Cerebellar nuclear complex (tissue), 1 donor: ENCODE measurements around the gene DNAI1.
"Not testable (repeated sequence)": the region's sequence is repeated elsewhere in the genome, so short reads cannot be mapped to it uniquely, and the experiment has no call there.

ENCODE experiments used
- DNase-seq, 2 experiments: peaks; one replicate each; lab custom pipeline; 2025; lab: John Stamatoyannopoulos, UW

Gene DNAI1

DNA sequence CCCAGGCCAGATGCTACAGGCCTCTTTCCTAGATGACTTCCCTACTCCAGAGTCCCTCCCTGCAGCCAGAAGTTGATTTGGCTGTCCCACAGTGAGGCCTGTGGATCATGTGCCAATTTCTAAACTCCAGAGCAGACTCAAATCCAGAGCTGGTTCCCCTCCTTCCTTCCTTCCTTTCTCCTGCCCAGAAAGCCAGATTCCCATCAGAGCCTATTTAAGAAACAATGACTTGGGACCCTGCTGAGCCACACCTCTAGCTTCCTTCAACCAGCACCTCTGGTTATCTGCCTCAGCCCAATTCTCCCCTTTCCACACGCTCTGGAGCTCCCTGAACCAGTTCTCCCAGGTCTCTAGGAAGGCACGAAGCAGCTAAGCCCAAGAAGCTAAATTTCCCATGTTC lies 7.5 kb upstream of the DNAI1 start:
- DNase-seq = no peak

DNA sequence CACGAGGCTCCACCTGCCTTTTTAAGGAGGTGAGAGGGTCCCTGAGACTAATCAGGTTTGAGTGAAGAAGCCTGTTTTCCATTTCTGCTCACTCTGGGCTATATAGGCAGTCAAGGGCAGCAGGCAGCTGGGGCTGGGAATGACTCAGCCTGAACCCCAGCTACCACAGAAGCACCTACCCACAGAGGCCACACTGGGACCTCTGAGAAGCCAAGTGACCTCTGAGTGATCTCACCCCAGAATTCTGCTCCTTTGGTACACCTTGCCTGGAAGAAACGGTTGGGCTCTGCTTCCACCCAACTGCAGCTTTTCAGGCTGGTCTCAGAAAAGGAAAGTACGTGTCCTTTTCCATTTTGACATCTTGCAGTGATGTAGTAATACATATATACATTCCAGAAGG lies 7.1 kb upstream of the DNAI1 start:
- no peak for DNase-seq

DNA sequence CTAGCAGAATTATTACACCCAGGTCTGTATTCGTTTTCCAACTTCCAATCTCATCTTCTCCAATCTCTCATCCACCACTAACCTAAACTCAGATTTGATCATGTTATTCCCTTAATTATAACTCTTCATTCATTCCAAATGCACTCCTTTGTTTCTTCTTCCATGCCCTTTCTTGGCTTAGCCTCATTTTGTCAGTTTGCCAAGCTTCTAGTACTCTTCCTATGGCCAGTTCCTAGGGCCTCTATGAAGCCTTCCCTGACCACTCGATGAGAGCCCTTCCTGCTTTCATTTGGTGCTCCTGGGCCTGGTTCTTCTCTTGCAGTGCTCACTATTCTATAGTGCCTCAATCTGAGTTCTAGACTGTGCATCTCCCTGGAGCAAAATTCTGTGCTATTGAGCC lies 6.0 kb upstream of the DNAI1 start:
- no peak for DNase-seq

DNA sequence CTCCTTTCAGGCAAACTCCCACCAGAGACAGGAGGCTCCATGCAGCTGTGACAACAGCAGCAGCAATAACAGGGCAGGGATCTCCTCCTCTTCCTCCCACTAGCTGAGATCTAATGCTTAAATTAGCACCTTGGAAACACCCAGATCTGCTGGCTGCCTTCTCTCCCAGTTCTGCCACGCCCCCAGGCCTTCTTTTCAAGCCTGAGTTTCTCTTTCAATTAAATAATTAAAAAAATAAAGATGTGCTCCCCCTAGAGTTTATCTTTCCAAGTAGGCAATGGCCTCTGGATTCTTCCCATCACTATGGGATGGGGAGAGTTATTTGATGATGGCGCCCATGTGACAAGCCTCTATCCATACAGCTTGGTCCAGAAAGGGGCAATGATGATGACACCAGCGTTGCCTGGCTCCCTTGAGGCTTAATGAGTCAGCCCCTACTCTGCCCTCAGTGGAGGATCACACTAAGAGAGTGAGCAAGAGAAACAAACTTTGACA lies 4.0 kb upstream of the DNAI1 start:
- DNase-seq = no peak

DNA sequence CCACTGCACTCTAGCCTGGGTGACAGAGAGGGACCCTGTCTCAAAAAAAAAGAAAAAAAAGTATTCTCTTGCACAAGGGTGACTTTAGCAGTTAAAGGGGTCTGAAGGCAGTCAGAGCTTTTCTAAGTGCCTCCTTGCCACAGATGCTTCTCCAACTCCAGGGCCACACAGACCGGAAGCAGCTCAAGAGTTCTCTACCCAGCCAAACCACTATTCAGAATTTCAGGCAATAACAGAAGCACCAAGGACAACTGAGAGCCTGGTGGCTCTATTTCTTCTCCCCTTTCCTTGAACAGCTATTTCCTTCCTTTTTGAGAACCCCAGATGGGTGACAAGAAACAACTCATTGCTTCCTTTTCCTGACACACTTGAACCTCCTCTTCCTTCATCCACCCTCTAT lies 2.5 kb upstream of the DNAI1 start:
- DNase-seq = no peak

DNA sequence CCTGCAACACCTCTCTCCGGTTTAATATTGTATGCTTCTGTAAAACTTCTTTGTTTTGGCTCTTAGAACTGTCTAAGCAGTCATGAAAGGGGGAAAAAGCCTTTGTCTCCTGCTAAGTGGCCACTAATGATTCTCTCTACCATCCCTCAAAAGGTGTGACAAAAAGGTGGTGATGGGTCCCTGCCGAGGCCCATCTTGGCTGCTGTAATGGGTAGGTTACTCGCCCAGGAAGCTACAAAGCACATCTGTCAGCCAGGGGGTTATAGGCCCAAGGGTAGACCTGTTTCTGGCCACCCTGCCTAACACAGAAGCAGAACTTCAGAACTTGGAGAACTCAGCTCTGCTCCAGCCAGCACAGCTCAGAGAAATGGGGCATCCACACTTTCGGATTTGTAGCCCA lies 1.9 kb upstream of the DNAI1 start:
- no peak for DNase-seq

DNA sequence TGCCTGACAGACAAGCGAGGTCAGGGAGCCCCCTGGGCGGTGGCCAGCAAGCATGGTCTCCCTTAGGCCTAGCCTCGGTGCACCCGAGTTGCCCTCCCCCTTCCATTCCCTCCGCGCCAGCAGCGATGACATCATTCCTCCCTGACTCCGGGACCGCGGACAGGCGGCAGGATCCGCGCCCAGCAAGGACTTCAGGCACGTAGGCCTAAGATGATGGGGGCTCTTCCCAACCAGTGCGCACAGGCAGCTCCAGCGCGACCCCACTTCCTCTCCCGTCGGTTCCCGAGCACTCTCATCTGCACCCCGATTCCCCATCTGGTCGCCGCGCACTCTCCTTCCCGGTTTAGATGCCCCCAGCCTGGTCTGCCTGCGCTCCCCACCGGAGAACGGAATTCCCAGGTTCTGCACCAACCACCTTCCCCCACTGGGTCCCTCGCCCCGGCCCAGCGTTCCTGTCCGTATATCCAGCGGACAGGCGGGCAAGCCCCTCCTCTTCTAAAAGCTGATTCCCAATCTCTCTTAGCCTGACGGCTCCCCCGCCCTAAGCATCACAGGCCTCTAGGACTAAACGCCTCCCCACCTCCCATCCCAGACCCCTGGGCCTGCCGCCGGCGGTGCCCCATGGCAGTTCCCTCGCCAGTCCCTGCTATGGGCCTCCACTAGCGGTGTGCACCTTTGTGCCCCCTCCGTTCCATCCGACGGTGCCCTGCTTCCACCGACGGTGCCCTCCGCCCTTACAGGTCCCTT lies 1.2 kb upstream of the DNAI1 start:
- peak in 1 of 2 experiments; percentile 21 for DNase-seq

DNA sequence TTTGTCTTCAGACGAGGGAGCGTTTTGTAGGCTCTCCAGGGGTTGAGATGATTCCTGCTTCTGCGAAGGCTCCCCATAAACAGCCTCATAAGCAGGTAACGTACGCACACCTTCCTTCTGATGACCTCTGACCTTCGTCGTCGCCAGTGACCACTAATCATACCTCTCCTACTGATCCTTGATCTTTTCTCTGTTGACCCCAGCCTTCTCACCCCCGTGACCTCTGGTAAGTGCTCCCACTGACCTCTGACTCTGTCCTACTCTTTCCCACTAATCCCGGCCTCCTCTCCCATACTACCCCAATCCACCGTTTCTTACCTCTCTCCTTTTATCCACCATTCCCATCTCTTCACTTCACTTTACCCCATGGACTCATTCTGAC lies 345 bp downstream of the DNAI1 start:
- DNase-seq = no peak

DNA sequence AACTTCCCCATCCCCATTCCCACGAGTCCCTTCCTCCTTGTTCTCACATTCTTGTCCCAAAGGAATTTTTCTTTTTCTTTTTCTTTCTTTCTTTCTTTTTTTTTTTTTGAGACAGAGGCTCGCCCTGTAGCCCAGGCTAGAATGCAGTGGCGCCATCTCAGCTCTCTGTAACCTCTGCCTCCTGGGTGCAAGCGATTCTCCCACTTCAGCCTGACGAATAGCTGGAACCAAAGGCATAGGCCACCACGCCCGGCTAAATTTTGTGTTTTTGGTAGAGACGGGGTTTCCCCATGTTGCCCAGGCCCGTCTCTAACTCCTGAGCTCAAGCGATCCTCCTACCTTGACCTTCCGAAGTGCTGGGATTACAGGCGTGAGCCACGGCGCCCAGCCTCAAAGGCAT lies 751 bp downstream of the DNAI1 start:
- DNase-seq = no peak

DNA sequence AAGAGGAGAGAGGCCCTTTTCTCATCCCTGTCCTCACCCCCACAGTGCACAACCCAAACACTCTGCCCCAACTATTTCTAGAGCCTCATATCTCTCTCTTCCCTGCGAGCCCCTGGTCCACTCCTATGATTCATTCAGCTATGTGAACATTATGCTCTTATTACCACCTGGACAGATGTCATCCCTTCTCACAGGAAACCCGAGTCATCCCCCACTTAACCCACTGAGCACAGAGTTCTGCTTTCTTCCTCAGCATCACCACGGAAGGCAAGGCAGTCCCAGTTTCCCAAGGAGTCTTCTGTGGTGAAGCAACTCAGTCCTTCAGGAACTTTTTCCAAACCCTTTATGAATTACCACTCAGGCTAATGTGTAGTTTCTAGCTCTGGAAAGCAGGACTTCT lies 1.3 kb downstream of the DNAI1 start:
- no peak for DNase-seq

DNA sequence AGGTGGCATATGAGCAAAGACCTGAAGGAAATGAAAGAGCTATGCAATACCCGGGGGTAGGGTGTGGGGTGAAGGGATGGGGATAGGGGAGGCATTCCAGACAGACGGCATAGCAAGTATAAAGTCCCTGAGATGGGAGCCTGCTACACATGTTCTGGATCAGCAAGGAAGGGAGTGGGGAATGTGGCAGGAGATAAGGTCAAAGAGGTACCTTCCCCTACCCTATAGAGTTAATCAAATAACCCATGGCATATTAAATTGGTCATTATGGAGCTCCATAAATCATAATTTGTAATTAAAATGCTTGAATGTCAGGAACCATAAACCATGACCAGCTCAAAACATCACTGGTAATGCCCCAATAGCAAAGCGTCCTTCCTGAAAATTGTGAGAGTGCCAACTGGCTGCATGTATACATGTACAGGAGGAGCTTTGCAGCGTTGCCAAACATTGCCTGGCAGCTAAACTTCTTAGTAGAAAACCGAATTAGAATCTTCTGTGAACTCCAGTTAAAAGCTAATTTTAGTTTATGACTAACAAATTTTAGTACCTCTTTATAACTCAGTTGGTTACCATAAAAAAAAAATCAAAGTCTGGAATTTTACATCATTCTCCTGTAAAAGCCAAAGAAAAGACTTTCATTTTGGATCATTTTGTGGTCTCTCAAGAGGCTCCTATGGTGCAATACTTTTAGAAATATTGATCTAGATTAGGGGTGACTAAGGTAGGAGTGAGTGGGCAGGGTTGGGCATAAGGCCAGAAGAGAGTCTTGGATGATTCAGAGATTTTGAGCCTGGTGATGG lies 4.7 kb downstream of the DNAI1 start:
- DNase-seq = no peak

DNA sequence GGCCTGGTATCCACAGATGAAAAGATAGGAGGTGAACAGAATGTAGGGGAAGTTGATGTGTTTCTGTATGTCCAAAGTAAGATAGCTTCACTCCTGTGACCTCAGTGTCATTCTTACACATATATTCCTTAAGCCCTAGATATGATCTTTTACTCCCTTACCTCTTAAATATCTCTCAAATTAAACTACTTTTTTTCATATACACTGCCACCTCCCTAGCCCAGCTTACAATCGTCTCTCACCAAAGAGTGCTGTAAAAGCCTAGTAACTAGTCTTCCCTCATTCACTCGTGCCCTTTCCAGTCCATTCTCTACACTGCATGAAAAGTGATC lies 5.3 kb downstream of the DNAI1 start:
- DNase-seq = no peak

DNA sequence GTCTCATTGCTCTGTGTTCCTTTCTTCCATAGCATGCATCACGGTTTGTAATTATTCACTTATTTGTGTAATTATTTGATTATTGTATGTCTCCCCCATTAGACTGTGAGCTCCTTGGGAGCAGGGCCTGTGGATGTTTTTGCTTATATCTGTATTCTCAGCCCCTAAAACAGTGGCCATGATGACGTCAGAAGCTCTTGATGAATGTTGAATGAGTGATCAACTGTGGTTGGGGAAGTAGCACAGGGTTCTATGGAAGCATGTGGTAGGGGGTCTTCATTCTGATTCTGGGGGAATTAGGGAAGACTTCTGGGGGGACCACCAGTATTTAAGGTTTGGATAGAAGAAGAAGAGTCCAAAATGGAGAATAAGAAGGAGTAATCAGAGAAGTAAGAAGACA lies 6.0 kb downstream of the DNAI1 start:
- no peak for DNase-seq

DNA sequence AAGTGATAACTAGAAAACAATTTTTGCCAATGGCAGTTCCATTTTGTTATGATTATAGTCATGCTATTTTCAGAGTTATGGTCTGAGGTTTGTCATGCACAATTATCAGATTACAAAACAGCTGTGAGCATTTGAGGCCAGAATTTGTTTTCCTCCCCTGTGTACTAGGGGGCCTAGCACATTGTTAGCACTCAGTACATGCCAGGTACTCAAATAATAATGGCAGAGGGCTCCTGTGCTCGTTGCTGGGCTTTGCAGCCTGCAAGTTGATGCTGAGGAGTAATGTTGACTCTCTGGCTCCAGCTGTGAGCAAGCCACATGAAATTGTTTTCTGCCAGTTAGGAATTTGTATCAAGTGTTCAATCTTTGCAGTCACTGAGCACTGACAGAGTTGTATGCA lies 6.9 kb downstream of the DNAI1 start:
- DNase-seq = no peak

DNA sequence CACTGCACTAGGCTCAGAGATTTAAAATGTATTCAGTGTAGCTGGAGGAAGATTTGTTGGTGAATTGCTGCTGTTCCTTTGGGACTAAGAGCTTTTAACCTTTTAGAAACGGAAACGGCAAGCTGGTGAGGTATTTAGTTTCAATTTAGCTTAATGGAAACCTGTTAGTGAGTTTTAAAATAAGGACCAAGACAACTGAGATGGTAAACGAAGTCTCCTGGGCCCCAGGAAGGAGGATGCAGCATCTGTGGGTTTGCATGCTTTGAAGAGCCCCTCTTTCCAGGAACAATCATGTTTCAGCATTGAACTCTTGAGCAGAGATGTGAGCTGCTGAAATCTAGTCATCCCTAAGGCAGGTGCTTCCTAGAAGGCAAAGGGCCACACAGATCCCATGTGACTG lies 16.5 kb downstream of the DNAI1 start:
- DNase-seq = no peak

DNA sequence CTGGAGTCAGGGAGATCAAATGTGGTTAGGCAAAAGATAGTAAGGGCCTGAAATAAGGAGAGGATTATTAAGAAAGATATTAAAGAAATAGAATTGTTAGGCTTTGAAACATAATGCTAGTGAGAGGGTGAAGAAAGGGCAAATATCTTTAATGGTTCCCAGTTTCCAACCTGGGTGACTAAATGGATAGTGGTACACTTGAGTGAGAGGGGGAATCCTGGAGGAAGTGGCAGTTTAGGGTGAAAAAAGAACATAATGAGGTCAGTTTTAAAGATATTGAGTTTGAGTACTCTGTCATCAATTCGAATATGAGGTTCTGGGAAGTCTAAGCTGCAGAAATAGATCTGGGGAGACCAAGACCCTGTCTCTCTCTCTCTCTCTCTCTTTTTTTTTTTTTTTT lies 18.9 kb downstream of the DNAI1 start:
- no peak for DNase-seq

DNA sequence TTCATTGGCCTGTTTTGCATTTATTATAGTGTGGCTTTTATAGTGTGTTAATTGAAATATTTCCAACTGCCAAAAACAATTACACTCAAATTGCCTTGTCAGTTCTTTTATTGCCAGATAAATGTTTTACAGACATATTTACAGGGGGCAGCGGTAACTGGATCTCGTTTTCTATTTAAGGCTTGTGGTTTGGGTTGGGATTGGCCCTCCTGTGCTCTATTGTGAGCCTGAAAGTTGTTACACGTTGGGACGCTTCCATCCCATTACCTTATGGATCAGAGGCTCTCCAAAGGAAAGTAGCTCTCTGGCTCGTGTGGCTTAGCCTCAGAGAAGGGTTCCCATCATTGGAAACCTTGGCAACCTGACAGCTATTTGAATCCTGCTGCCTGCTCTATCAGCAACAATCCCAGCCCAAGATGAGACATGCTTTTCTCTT lies 20.8 kb downstream of the DNAI1 start:
- no peak for DNase-seq

DNA sequence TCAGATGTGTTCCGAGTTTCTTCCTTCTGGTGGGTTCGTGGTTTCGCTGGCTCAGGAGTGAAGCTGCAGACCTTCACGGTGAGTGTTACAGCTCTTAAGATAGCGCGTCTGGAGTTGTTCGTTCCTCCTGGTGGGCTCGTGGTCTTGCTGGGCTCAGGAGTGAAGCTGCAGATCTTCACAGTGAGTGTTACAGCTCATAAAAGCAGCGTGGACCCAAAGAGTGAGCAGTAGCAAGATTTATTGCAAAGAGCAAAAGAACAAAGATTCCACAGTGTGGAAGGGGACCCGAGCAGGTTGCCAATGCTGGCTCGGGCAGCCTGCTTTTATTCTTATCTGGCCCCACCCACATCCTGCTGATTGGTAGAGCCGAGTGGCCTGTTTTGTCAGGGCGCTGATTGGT lies 23.0 kb downstream of the DNAI1 start:
- not testable (repeated sequence) for DNase-seq

DNA sequence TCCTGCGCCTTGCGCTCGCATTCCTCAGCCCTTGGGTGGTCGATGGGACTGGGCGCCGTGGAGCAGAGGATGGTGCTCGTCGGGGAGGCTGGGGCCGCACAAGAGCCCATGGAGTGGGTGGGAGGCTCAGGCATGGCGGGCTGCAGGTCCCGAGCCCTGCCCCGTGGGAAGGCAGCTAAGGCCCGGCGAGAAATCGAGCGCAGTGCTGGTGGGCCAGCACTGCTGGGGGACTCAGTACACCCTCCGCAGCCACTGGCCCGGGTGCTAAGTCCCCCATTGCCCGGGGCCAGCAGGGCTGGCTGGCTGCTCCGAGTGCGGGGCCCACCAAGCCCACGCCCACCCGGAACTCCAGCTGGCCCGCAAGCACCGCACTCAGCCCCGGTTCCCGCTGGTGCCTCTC lies 24.1 kb downstream of the DNAI1 start:
- not testable (repeated sequence) for DNase-seq

DNA sequence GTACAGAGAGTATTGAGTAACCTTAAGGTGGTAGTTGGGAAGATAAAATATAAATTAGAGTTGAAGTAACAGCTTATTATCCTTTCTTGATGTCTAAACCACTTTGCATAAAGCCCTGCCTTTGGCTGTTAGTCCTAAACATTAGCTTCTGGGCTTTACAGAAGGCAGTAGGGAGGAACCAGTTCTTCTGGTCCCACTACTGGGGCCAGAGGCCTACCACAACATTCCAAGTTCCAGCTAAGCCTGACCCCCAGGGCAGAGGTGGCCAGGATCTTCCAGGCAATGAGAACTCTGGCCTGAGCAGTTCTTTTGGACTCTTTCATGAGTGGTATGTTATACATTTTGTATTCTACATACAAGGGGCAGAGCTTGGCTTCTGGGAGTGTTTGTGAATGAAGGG lies 26.1 kb downstream of the DNAI1 start:
- no peak for DNase-seq

DNA sequence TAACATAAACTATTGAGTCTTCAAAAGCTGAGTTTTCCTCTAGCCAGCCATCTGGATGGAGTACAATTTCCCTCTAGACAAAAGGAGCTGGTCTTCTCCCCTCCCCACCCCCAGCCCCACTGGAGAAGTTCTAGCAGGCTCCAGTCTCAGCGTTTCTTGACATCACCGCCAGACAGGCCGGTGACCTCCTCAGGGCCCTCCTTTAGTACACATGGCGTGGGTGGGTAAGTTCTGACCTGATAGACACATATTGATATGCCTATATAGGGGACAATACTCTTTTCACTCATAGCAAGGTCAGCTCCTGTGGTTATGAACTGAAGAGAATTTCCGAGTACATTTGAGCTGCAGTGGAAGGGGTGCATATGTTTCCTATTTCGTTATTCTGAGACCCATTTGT lies 27.2 kb downstream of the DNAI1 start:
- DNase-seq = no peak

DNA sequence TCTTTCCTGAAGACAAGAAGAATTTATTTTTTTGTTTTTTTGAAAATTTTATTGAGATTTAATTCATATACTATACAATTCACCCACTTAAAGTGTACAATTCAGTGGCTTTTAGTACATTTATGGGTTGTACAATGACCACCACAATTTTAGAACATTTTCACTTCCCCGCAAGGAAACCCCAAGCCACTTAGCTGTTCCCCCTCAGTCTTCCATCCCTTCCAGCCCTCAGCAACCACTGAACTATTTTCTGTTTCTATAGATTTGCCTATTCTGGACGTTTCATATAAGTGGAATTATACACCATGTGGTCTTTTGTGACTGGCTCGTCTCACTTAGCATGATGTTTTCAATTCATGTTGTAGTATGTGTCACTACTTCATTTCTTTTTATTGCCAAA lies 28.0 kb downstream of the DNAI1 start:
- no peak for DNase-seq

DNA sequence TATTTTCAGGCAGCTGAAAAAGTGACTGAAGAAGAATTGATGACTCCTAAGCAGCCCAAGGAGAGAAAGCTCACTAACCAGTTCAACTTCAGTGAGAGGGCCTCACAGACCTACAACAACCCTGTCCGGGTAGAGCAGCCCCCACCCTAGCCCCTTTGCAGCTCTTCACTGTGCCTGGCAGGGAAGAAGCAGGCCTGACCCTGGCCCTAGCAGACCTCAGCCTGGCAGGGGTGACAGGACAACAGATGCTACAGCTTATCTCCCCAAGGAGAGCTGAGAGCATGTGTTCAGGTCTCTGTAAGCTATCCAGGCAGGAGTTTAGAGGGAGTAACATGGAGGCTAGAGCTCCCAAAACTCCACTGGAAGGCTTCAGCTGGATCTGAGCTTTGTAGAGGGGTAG lies 31.8 kb downstream of the DNAI1 start:
- DNase-seq = no peak

DNA sequence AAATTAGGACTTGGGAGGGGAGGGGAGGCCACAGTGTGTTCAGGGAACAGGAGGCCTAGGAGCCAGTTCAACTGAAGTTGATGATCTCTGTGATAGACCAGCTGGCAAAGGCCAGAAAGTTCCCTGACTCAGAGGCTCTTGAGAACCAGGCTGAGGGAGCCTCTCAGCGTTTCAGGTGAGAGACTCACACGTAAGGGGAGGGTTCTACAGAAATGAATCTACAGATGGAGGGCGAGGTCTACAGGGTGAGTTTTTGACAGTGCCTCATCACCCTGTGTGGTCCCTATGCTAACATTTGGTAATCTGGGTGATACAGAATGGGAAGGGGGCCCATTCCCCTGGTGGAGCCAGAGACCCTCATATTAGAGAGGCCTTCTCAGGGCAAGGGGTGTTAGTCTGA lies 32.2 kb downstream of the DNAI1 start:
- DNase-seq = no peak
